Uterus (tissue), 4 donors: ENCODE results near the gene SH3RF3. TPM values are rescaled to one million over a fixed set of nuclear protein-coding genes. Genes with fewer than 3 reads are reported as not detected.

ENCODE experiments used
- DNase-seq, 2 donors: peaks; one replicate each; pipeline ENCODE4 v3.0.0-alpha.2; 2019 to 2020
- H3K27ac ChIP-seq, 2 donors: fragments of 200-600 bp; sonication (generic); 1 replicate in 1 of 2; 2 replicates in 1 of 2; pipeline ENCODE4 v1.5.1; 2016 to 2018
- H3K27me3 ChIP-seq, 2 donors: fragments of 200-600 bp; sonication (generic); one replicate each; pipeline ENCODE4 v1.5.1; 2018 to 2019; ENCODE audit warnings: control low read depth in 1 of 2
- H3K36me3 ChIP-seq, 2 donors: fragments of 200-600 bp; sonication (generic); one replicate each; pipeline ENCODE4 v1.5.1; 2019; ENCODE audit warnings: control low read depth in 1 of 2
- H3K4me1 ChIP-seq, 2 donors: fragments of 200-600 bp; sonication (generic); one replicate each; pipeline ENCODE4 v1.5.1; 2018 to 2019; ENCODE audit warnings: control low read depth in 1 of 2
- H3K4me3 ChIP-seq, 2 donors: fragments of 200-600 bp; sonication (generic); 1 replicate in 1 of 2; 2 replicates in 1 of 2; pipeline ENCODE4 v1.5.1; 2018 to 2019; ENCODE audit warnings: mild to moderate bottlenecking in 1 of 2
- H3K9me3 ChIP-seq, 2 donors: fragments of 200-600 bp; sonication (generic); one replicate each; pipeline ENCODE4 v1.5.1; 2019; ENCODE audit warnings: control low read depth in 1 of 2
- POLR2A ChIP-seq, 2 donors: fragments of 450-650 bp; IDR thresholded peaks; one replicate each; pipeline ENCODE4 v1.6.1; 2016; ENCODE audit warnings: antibody characterized with exemption in 2 of 2, mild to moderate bottlenecking in 1 of 2, moderate library complexity in 1 of 2
- intact Hi-C: fragments of 100-400 bp; cut with DNase I; formaldehyde crosslinking; loops from one replicate; pipeline ENCODE4 v1.15.1; 2023; ENCODE audit warnings: low total_unique reads
- total RNA-seq, 4 donors: library from RNA; depleted of rRNA in 3 of 4; stranded (reverse); fragments of >200 nt in 3 of 4; gene quantifications; one replicate each; pipeline versions ENCODE4 v1.1.0 to v1.2.4, GENCODE V29; 2014 to 2023
- TF ChIP-seq, protein P1 (sequence below), 4 experiments: fragments of 200-600 bp in 2 of 4; fragments of 450-650 bp in 2 of 4; sonication (generic) in 2 of 4; IDR thresholded peaks; one replicate each; pipeline ENCODE4 v1.5.1; 2016 to 2019; ENCODE audit warnings: antibody characterized with exemption in 4 of 4, mild to moderate bottlenecking in 2 of 4, moderate library complexity in 1 of 4
- donor health status: DM: yes; HTN: yes; CAD: no.

SH3RF3 gene
- total RNA-seq, 4 donors from 2014 or later = 5.1 to 10.2 (median 8.7) TPM; not detected in 1

- H3K9me3 ChIP-seq = no peaks in the 10 kb centered on the region
- intact Hi-C loops = no loop called here
- TF ChIP-seq, protein P1, sequence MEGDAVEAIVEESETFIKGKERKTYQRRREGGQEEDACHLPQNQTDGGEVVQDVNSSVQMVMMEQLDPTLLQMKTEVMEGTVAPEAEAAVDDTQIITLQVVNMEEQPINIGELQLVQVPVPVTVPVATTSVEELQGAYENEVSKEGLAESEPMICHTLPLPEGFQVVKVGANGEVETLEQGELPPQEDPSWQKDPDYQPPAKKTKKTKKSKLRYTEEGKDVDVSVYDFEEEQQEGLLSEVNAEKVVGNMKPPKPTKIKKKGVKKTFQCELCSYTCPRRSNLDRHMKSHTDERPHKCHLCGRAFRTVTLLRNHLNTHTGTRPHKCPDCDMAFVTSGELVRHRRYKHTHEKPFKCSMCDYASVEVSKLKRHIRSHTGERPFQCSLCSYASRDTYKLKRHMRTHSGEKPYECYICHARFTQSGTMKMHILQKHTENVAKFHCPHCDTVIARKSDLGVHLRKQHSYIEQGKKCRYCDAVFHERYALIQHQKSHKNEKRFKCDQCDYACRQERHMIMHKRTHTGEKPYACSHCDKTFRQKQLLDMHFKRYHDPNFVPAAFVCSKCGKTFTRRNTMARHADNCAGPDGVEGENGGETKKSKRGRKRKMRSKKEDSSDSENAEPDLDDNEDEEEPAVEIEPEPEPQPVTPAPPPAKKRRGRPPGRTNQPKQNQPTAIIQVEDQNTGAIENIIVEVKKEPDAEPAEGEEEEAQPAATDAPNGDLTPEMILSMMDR (IDR thresholded peaks at IDR 0.05) = no peak
- no peak for TF ChIP-seq POLR2A (IDR thresholded peaks at IDR 0.05)
- DNase-seq = peak in 1 of 2 donors; percentile 8
- H3K27me3 ChIP-seq = no peaks in the 10 kb centered on the region
- H3K4me1 ChIP-seq = no peaks in the 10 kb centered on the region
- no peaks in the 10 kb centered on the region for H3K36me3 ChIP-seq
- H3K4me3 ChIP-seq = no peak overlapping the region
- no peak overlapping the region for H3K27ac ChIP-seq
Measured at GRCh38 chr2:109255654-109256053, 126.6 kb downstream of the SH3RF3 start.

DNA sequence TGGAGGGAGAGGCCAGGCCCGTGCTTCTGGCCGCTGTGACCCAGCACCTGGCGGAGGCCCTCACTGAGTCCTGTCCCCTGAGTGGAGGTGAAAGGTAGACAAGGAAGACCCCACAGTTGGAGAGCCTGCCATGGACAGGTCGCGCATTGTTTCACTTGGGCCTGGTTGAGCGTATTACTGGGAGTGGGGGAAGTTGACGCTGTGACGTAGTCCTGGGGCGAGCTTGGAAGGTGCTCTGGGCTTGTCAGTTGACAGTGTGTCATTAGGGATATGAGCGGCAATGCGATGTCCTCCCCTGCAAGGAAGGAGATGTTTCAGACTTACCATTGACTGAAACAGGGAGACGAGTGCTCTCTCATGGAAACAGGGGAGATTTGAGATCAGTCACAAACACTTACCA, 127.1 kb downstream of the SH3RF3 start:
- TF ChIP-seq, protein P1 (IDR thresholded peaks at IDR 0.05) = no peak
- no peak for TF ChIP-seq POLR2A (IDR thresholded peaks at IDR 0.05)
- intact Hi-C loops = no loop called here
- no peaks in the 10 kb centered on the region for H3K36me3 ChIP-seq
- no peak overlapping the region for H3K27ac ChIP-seq
- no peaks in the 10 kb centered on the region for H3K4me1 ChIP-seq
- H3K27me3 ChIP-seq = no peaks in the 10 kb centered on the region
- H3K4me3 ChIP-seq = no peak overlapping the region
- DNase-seq = peak in 1 of 2 donors; percentile 5
- H3K9me3 ChIP-seq = no peaks in the 10 kb centered on the region

GRCh38 chr2:109256921-109257320, 127.9 kb downstream of the SH3RF3 start:
- intact Hi-C loops = no loop called here
- H3K27me3 ChIP-seq = no peaks in the 10 kb centered on the region
- H3K9me3 ChIP-seq = no peaks in the 10 kb centered on the region
- H3K4me1 ChIP-seq = no peaks in the 10 kb centered on the region
- no peak overlapping the region for H3K4me3 ChIP-seq
- H3K27ac ChIP-seq = no peak overlapping the region
- TF ChIP-seq, protein P1 (IDR thresholded peaks at IDR 0.05) = no peak
- TF ChIP-seq POLR2A (IDR thresholded peaks at IDR 0.05) = no peak
- DNase-seq = peak; percentile 41 to 42
- no peaks in the 10 kb centered on the region for H3K36me3 ChIP-seq

DNA sequence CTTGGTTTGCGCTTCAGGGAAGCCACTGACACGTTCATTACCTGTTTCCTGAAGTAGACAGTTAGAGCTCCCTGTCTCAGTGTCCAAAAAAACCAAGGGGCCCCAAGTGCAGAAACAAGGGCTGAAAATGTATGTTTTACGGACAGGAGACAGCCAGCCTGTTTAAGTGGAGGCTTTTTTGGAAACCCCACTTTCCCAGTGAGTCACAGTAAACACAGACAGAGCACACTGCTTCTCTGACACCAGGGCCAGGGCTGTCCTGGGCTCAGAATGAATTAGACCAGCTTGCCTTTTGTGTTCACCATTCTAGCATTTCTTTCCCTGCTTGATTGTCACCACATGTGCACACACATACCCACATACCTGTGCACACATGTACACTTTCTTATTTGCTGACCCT, 128.6 kb downstream of the SH3RF3 start:
- no peak for TF ChIP-seq POLR2A (IDR thresholded peaks at IDR 0.05)
- TF ChIP-seq, protein P1 (IDR thresholded peaks at IDR 0.05) = no peak
- no peaks in the 10 kb centered on the region for H3K27me3 ChIP-seq
- H3K36me3 ChIP-seq = no peaks in the 10 kb centered on the region
- intact Hi-C loops = no loop called here
- H3K4me1 ChIP-seq = no peaks in the 10 kb centered on the region
- H3K9me3 ChIP-seq = no peaks in the 10 kb centered on the region
- no peak overlapping the region for H3K4me3 ChIP-seq
- H3K27ac ChIP-seq = no peak overlapping the region
- DNase-seq = no peak

GRCh38 chr2:109258376-109258775, 129.4 kb downstream of the SH3RF3 start:
- Histone ChIP-seq H3K4me1 (no peaks in the 10 kb centered on the region), H3K9me3 (no peaks in the 10 kb centered on the region), H3K27ac (no peak overlapping the region), H3K4me3 (no peak overlapping the region), H3K36me3 (no peaks in the 10 kb centered on the region), H3K27me3 (no peaks in the 10 kb centered on the region)
- DNase-seq = peak in 1 of 2 donors; percentile 11
- intact Hi-C loops = no loop called here
- TF ChIP-seq POLR2A (IDR thresholded peaks at IDR 0.05) = no peak
- TF ChIP-seq, protein P1 (IDR thresholded peaks at IDR 0.05) = no peak
